Cardiac ventricle fibroblast (primary cell): ENCODE data around the gene GTPBP6. TPM values are rescaled to one million over a fixed set of nuclear protein-coding genes. Genes with fewer than 3 reads are reported as not detected.

Experiments used
- total RNA-seq: library from RNA; depleted of rRNA; stranded (reverse); fragments of >200 nt; gene quantifications from 2 replicates; pipeline ENCODE4 v1.2.3, GENCODE V29; 2015

The GTPBP6 gene, protein sequence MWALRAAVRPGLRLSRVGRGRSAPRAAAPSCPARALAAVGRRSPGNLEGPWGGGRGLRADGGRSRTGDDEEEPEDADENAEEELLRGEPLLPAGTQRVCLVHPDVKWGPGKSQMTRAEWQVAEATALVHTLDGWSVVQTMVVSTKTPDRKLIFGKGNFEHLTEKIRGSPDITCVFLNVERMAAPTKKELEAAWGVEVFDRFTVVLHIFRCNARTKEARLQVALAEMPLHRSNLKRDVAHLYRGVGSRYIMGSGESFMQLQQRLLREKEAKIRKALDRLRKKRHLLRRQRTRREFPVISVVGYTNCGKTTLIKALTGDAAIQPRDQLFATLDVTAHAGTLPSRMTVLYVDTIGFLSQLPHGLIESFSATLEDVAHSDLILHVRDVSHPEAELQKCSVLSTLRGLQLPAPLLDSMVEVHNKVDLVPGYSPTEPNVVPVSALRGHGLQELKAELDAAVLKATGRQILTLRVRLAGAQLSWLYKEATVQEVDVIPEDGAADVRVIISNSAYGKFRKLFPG
- total RNA-seq, result 38.6 and 42.5 TPM in 2 replicates

DNA sequence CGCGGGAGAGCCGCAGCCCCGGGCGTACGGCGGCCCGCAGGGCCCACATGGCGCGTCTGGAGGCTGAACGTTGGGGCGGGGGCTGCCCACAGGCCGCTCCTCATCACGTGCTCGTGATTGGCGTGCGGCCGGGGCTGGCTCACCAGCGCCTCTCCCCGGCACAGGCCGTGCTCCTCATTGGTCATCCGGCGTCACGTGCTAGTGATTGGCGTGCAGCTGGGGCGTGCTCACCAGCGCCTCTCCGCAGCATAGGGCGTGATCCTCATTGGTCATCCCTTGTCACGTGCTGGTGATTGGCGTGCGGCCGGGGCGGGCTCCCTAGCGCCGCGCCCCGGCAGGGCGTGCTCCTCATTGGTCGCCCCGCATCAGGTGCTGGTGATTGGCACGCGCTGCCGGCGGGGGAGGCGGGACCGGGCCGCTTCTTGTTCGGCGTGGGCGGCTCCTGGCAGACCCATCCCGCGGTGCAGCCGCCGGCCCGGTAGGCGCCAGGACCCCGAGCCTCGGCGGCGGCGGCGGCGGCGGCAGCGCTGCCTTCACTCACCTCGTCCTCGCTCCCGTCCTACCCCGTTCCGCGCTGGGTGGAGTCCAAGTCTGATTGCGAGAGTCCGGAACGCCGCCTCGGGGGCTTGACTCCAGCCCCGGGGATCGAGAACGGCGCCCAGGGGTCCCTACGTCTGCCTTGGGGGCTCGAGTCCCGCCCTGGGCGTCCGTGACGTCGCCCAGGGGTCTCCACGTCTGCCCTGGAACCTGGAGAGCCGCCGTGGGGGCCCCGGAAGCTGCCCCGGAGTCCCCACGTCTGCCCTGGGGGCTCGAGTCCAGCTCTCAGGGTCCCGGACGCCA, at the start of gene GTPBP6:
GTPBP6 (minus strand) TSS at position 58 of the 840 bp plus-strand sequence; CDS start at position 49, 9 bp downstream.

GRCh38 chrX:281166-281999, 37.2 kb downstream of the GTPBP6 start, which contains the start of gene PLCXD1:
Gene PLCXD1 (plus strand): TSS chrX:281381. CDS start chrX:284188, 2,807 bp downstream.

Other genes starting within 250 kb of the GTPBP6 start
- gene PLCXD1, start 37.4 kb downstream of the GTPBP6 start, total RNA-seq, result 2.0 and 2.4 TPM in 2 replicates
- gene PPP2R3B, start 68.1 kb upstream of the GTPBP6 start, total RNA-seq, result 6.3 and 6.8 TPM in 2 replicates